ENCODE results near the gene CNOT6L.

The CNOT6L gene

DNA sequence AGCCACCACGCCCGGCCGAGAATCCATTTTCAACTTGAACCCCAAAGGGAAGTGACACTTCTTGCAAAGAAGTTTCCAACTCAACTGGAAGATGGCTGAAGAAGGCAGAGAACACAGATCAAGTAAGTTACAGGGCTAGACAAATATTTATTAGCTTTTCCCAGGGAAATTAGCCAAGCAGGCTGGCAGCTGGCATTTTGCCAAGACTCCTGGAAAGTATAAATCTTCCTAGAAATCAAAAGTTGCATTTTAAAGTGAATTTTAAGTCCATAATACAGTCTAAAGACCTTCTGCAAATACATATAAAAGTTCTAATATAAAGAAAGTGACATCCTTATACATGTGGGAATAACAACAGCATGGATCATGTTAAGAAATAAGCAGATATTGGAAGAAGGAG is 40.1 kb upstream of the CNOT6L start:
- peaks cover 0 to 15% (median 5%) of the 10 kb centered on the region in 4 donors for H3K4me1 ChIP-seq
- H3K36me3 ChIP-seq = no peaks in the 10 kb centered on the region
- TF ChIP-seq CTCF (IDR thresholded peaks at IDR 0.05) = no peak
- H3K27me3 ChIP-seq = no peaks in the 10 kb centered on the region
- no peaks in the 10 kb centered on the region for H3K9me3 ChIP-seq
- H3K27ac ChIP-seq = no peak overlapping the region
- intact Hi-C loops (cut with DNase I; ENCODE audit: low total_unique reads) = no loop called here
- H3K4me3 ChIP-seq = no peak overlapping the region
- no peak for DNase-seq

- H3K36me3 ChIP-seq = no peaks in the 10 kb centered on the region
- H3K9me3 ChIP-seq = no peaks in the 10 kb centered on the region
- TF ChIP-seq CTCF (IDR thresholded peaks at IDR 0.05) = no peak
- no peak overlapping the region for H3K27ac ChIP-seq
- no peak for DNase-seq
- no peaks in the 10 kb centered on the region for H3K27me3 ChIP-seq
- intact Hi-C loops (cut with DNase I; ENCODE audit: low total_unique reads) = no loop called here
- no peak overlapping the region for H3K4me3 ChIP-seq
- no peaks in the 10 kb centered on the region for H3K4me1 ChIP-seq
Measured at GRCh38 chr4:77856152-77856551, 37.0 kb upstream of the CNOT6L start.

DNA sequence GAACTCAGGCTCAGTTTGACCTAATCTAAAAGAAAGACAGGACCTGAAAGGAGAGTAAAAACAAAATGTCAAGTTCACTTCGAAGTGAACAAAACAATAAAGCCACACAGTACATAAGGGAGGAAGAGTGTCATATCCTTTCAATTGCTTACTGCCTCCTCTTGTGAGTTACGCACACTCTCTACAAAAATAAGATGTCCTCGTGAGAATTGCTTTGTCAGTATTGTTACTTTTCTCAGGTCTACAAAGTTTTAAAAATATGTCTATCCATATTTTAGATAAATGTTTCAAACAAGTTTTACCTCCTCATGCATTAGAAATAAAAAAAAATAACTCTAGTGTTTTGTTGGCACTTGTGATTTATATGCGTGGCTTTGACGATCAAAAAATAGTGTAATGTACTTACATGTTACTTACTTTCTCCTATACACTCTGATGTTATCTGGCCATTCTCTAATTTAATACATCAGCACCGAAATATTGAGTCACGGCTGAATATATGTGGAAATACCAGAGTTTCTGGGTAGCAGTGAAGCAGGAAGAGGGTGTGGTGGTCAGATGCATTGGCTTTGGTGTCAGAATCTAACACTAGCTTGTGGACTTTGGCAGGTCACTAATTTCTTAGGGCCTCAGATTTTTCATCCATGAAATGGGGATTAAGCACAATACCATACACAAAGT is 35.4 kb upstream of the CNOT6L start:
- no peak overlapping the region for H3K4me3 ChIP-seq
- no peak for DNase-seq
- no peaks in the 10 kb centered on the region for H3K36me3 ChIP-seq
- TF ChIP-seq CTCF (IDR thresholded peaks at IDR 0.05) = no peak
- H3K9me3 ChIP-seq = no peaks in the 10 kb centered on the region
- no peak overlapping the region for H3K27ac ChIP-seq
- H3K27me3 ChIP-seq = peaks cover 0 to 7% of the 10 kb centered on the region in 2 donors
- intact Hi-C loops (cut with DNase I; ENCODE audit: low total_unique reads) = no loop called here
- no peaks in the 10 kb centered on the region for H3K4me1 ChIP-seq

DNA sequence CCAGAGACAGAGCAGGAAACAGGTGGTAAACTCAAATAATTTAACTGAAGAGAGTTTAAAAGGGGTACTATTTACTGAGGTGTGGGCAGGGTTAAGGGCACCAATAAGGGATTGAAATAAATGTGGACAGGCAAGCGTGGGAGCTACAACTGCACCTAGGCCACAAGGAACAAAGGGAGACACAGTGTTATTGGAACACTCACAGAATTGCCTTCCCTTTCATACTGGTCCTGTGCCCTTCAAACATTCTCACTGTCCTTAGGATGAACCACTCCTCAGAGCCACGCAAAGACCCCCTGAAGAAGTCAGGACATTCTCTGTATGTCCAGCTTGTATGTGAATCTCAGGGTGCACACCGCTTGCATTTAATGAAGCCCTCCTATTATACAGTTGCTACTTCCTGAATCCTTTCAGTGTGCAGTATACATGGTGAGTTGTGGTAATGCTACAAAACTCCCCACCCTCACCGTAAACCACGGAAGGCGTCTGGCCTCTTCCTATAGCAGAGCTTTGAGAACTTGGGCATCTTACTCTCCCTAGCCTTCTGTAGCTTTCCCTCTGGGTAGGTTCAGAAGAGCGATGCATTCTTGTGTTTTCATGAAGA is 33.8 kb upstream of the CNOT6L start:
- H3K4me1 ChIP-seq = no peaks in the 10 kb centered on the region
- H3K27ac ChIP-seq = no peak overlapping the region

GRCh38 chr4:77849278-77849965 is 30.3 kb upstream of the CNOT6L start:
- no peak for TF ChIP-seq CTCF (IDR thresholded peaks at IDR 0.05)
- Histone ChIP-seq H3K36me3 (no peaks in the 10 kb centered on the region), H3K4me3 (no peak overlapping the region), H3K27ac (no peak overlapping the region), H3K4me1 (no peaks in the 10 kb centered on the region), H3K9me3 (no peaks in the 10 kb centered on the region), H3K27me3 (peaks cover 0 to 7% of the 10 kb centered on the region in 2 donors)
- intact Hi-C loops (cut with DNase I; ENCODE audit: low total_unique reads) = no loop called here
- no peak for DNase-seq

More for the DNA sequence above, 33.8 kb upstream of the CNOT6L start:
- intact Hi-C loops (cut with DNase I; ENCODE audit: low total_unique reads) = no loop called here
- DNase-seq = no peak
- Histone ChIP-seq H3K9me3 (no peaks in the 10 kb centered on the region), H3K36me3 (no peaks in the 10 kb centered on the region), H3K27me3 (peaks cover 0 to 7% of the 10 kb centered on the region in 2 donors), H3K4me3 (no peak overlapping the region)
- no peak for TF ChIP-seq CTCF (IDR thresholded peaks at IDR 0.05)

Data from tibial artery (tissue), 4 donors.